WTC11 (cell line): ENCODE results near the gene FHIT. TPM values are rescaled to one million over a fixed set of nuclear protein-coding genes. Genes with fewer than 3 reads are reported as not detected.

Experiments
- ATAC-seq: fragments of 200-7000 bp; cut with Tn5 transposase; 2 replicates; pipeline ENCODE4 v1.10.0; 2021; ENCODE audit warnings: mild to moderate bottlenecking, moderate library complexity
- CTCF ChIA-PET: fragments of 300-600 bp; sonication (Branson Sonifier 250); formaldehyde crosslinking; loops from one replicate; lab custom pipeline; 2021; ENCODE audit warnings: antibody characterized with exemption; lab: Charles Lee
- POLR2A ChIA-PET: fragments of 350-600 bp; sonication (Branson Sonifier 250); formaldehyde crosslinking; loops from one replicate; lab custom pipeline; 2021; ENCODE audit warnings: antibody characterized with exemption; lab: Charles Lee
- DNase-seq: peaks from one replicate; pipeline ENCODE4 v3.0.0; 2021; ENCODE audit warnings: low spot score
- H3K27ac Mint-ChIP-seq: 2 replicates; pipeline ENCODE4 v1.8.0; 2021; ENCODE audit warnings: mixed read lengths
- H3K27me3 Mint-ChIP-seq: 2 replicates; pipeline ENCODE4 v1.8.0; 2021; ENCODE audit warnings: low read depth, mild to moderate bottlenecking, moderate library complexity, mixed read lengths
- H3K36me3 Mint-ChIP-seq: 2 replicates; pipeline ENCODE4 v1.8.0; 2021; ENCODE audit warnings: mixed read lengths
- H3K4me1 Mint-ChIP-seq: 2 replicates; pipeline ENCODE4 v1.8.0; 2022; ENCODE audit warnings: mixed read lengths
- H3K4me3 Mint-ChIP-seq: 2 replicates; pipeline ENCODE4 v1.8.0; 2021; ENCODE audit warnings: mild to moderate bottlenecking, moderate library complexity, mixed read lengths
- H3K9me3 Mint-ChIP-seq: 2 replicates; pipeline ENCODE4 v1.8.0; 2021; ENCODE audit warnings: mixed read lengths
- ATF1 ChIP-seq: sonication (generic); formaldehyde crosslinking; IDR thresholded peaks from 2 replicates; pipeline ENCODE4 v1.8.1; 2023; ENCODE audit warnings: mild to moderate bottlenecking, moderate library complexity, missing genetic modification reagents
- ATF2 ChIP-seq: sonication (generic); formaldehyde crosslinking; IDR thresholded peaks from 2 replicates; pipeline ENCODE4 v1.8.1; 2022; ENCODE audit warnings: low read depth, missing genetic modification reagents, borderline replicate concordance
- ATF3 ChIP-seq: sonication (generic); formaldehyde crosslinking; conservative IDR thresholded peaks from 2 replicates; pipeline ENCODE4 v1.8.1; 2022; ENCODE audit warnings: mild to moderate bottlenecking, missing genetic modification reagents
- ATF6 ChIP-seq: sonication (generic); formaldehyde crosslinking; IDR thresholded peaks from 2 replicates; pipeline ENCODE4 v1.8.1; 2023; ENCODE audit warnings: mild to moderate bottlenecking, missing genetic modification reagents
- CBFB ChIP-seq: sonication (generic); formaldehyde crosslinking; IDR thresholded peaks from 2 replicates; pipeline ENCODE4 v1.8.1; 2022; ENCODE audit warnings: mild to moderate bottlenecking, low read depth, missing genetic modification reagents
- CREB1 ChIP-seq: sonication (generic); formaldehyde crosslinking; IDR thresholded peaks from 2 replicates; pipeline ENCODE4 v1.8.0; 2023; ENCODE audit warnings: mild to moderate bottlenecking, missing genetic modification reagents
- EMX1 ChIP-seq: fragments of 250-450 bp; sonication (Bioruptor Pico); IDR thresholded peaks from 2 replicates; pipeline ENCODE4 v1.8.0; 2021; ENCODE audit warnings: mild to moderate bottlenecking
- ERG ChIP-seq: fragments of 250-450 bp; sonication (Bioruptor Pico); IDR thresholded peaks from 2 replicates; pipeline ENCODE4 v1.8.0; 2021; ENCODE audit warnings: mild to moderate bottlenecking
- ESRRA ChIP-seq: sonication (generic); formaldehyde crosslinking; IDR thresholded peaks from 2 replicates; pipeline ENCODE4 v1.8.1; 2022; ENCODE audit warnings: mild to moderate bottlenecking, missing genetic modification reagents, borderline replicate concordance
- FOXJ3 ChIP-seq: sonication (generic); formaldehyde crosslinking; IDR thresholded peaks from 2 replicates; pipeline ENCODE4 v1.9.0; 2021; ENCODE audit warnings: missing genetic modification reagents, mild to moderate bottlenecking, borderline replicate concordance
- GTF2I ChIP-seq: fragments of 250-450 bp; sonication (Bioruptor Pico); conservative IDR thresholded peaks from 2 replicates; pipeline ENCODE4 v1.4.0; 2021; ENCODE audit warnings: mild to moderate bottlenecking
- JAZF1 ChIP-seq: fragments of 250-450 bp; sonication (Bioruptor Pico); IDR thresholded peaks from 2 replicates; pipeline ENCODE4 v1.9.0; 2021; ENCODE audit warnings: moderate library complexity, mild to moderate bottlenecking, inconsistent platforms
- NR1H2 ChIP-seq: sonication (generic); formaldehyde crosslinking; IDR thresholded peaks from 2 replicates; pipeline ENCODE4 v1.9.0; 2021; ENCODE audit warnings: mild to moderate bottlenecking, moderate library complexity, missing genetic modification reagents
- PRRX2 ChIP-seq: fragments of 250-450 bp; sonication (Bioruptor Pico); IDR thresholded peaks from 2 replicates; pipeline ENCODE4 v1.8.0; 2021; ENCODE audit warnings: mild to moderate bottlenecking
- SP1 ChIP-seq: sonication (generic); formaldehyde crosslinking; conservative IDR thresholded peaks from 2 replicates; pipeline ENCODE4 v1.8.1; 2022; ENCODE audit warnings: missing genetic modification reagents
- TEAD4 ChIP-seq: sonication (generic); formaldehyde crosslinking; IDR thresholded peaks from 2 replicates; pipeline ENCODE4 v1.8.0; 2022; ENCODE audit warnings: mild to moderate bottlenecking, missing genetic modification reagents
- TP53 ChIP-seq: sonication (generic); formaldehyde crosslinking; IDR thresholded peaks from 2 replicates; pipeline ENCODE4 v1.8.1; 2023; ENCODE audit warnings: mild to moderate bottlenecking, missing genetic modification reagents
- ZBTB21 ChIP-seq: sonication (generic); formaldehyde crosslinking; IDR thresholded peaks from 2 replicates; pipeline ENCODE4 v1.8.1; 2023; ENCODE audit warnings: mild to moderate bottlenecking, missing genetic modification reagents, borderline replicate concordance
- ZMAT4 ChIP-seq: fragments of 250-450 bp; sonication (Bioruptor Pico); IDR thresholded peaks from 2 replicates; pipeline ENCODE4 v1.9.0; 2021; ENCODE audit warnings: mild to moderate bottlenecking
- ZNF138 ChIP-seq: sonication (generic); formaldehyde crosslinking; conservative IDR thresholded peaks from 2 replicates; pipeline ENCODE4 v1.8.1; 2022; ENCODE audit warnings: mild to moderate bottlenecking, moderate library complexity, missing genetic modification reagents
- ZNF232 ChIP-seq: sonication (generic); formaldehyde crosslinking; IDR thresholded peaks from 2 replicates; pipeline ENCODE4 v1.8.0; 2022; ENCODE audit warnings: mild to moderate bottlenecking, missing genetic modification reagents
- ZNF512 ChIP-seq: sonication (generic); formaldehyde crosslinking; IDR thresholded peaks from 2 replicates; pipeline ENCODE4 v1.8.1; 2022; ENCODE audit warnings: missing genetic modification reagents, borderline replicate concordance
- total RNA-seq: library from RNA; stranded (reverse); gene quantifications from 3 replicates; pipeline ENCODE4 v1.2.3, GENCODE V29; 2021

The FHIT gene
- total RNA-seq, 1 experiment from 2014 or later = 2.6 TPM

- POLR2A ChIA-PET = no interaction called here
- no peak for ATAC-seq
- no peak for TF ChIP-seq NR1H2 (CRISPR knock-in tag)
- no peak for TF ChIP-seq ZNF512
- TF ChIP-seq ERG (CRISPR knock-in tag) = no peak
- no peak for TF ChIP-seq ATF6 (CRISPR knock-in tag)
- TF ChIP-seq CBFB = no peak
- no peak for TF ChIP-seq PRRX2 (CRISPR knock-in tag)
- no peak for TF ChIP-seq ATF3 (CRISPR knock-in tag)
- no peak for TF ChIP-seq GTF2I (CRISPR knock-in tag)
- TF ChIP-seq, all 79 proteins: peak for 0
- peaks cover 22% of the 10 kb centered on the region for H3K9me3 Mint-ChIP-seq
- no peak overlapping the region for H3K27ac Mint-ChIP-seq
- CTCF ChIA-PET = no interaction called here
- no peak for DNase-seq
- H3K36me3 Mint-ChIP-seq = no peaks in the 10 kb centered on the region
- H3K4me3 Mint-ChIP-seq = no peak overlapping the region
- no peaks in the 10 kb centered on the region; the same call in 1 of the 2 replicates for H3K27me3 Mint-ChIP-seq
- H3K4me1 Mint-ChIP-seq = peaks cover 6% of the 10 kb centered on the region
Observed at GRCh38 chr3:59953104-59953503, 1298.1 kb downstream of the FHIT start.

GRCh38 chr3:59949311-59949710, 1301.9 kb downstream of the FHIT start:
- no peak for DNase-seq
- Mint-ChIP-seq H3K9me3 (peaks cover 24% of the 10 kb centered on the region), H3K27ac (no peak overlapping the region), H3K36me3 (0 out of 2 replicates have a peak, but pooled peaks cover 5% of the 10 kb centered on the region), H3K4me1 (peaks cover 8% of the 10 kb centered on the region), H3K27me3 (no peaks in the 10 kb centered on the region; the same call in 1 of the 2 replicates), H3K4me3 (no peak overlapping the region)
- CTCF ChIA-PET = no interaction called here
- POLR2A ChIA-PET = no interaction called here
- TF ChIP-seq EMX1 (CRISPR knock-in tag) (no peak), CREB1 (no peak), TEAD4 (no peak), ZBTB21 (CRISPR knock-in tag) (no peak), ESRRA (CRISPR knock-in tag) (no peak), ZNF138 (CRISPR knock-in tag) (no peak), ZNF232 (no peak), FOXJ3 (CRISPR knock-in tag) (no peak), TP53 (CRISPR knock-in tag) (no peak), JAZF1 (CRISPR knock-in tag) (no peak), ZNF512 (no peak), SP1 (no peak), ZMAT4 (CRISPR knock-in tag) (no peak), ATF1 (CRISPR knock-in tag) (no peak), ATF2 (CRISPR knock-in tag) (no peak)
- ATAC-seq = no peak
